GF-D8 (cell line): ENCODE data around the gene MMP23B.

Experiments used
- DNase-seq: peaks from one replicate; lab custom pipeline; 2025; lab: John Stamatoyannopoulos, UW

Gene MMP23B

GRCh38 chr1:1602968-1603506 is 28.9 kb upstream of the MMP23B start:
- DNase-seq = no peak

- DNase-seq = no peak
Observed at GRCh38 chr1:1603671-1604373, 28.2 kb upstream of the MMP23B start.

GRCh38 chr1:1604374-1605033 is 27.5 kb upstream of the MMP23B start:
- no peak for DNase-seq

- no peak for DNase-seq
Observed at GRCh38 chr1:1605034-1605591, 26.9 kb upstream of the MMP23B start.

GRCh38 chr1:1605724-1606123 is 26.2 kb upstream of the MMP23B start:
- no peak for DNase-seq

GRCh38 chr1:1606232-1606631 is 25.7 kb upstream of the MMP23B start:
- no peak for DNase-seq

GRCh38 chr1:1609822-1610485 is 22.0 kb upstream of the MMP23B start:
- no peak for DNase-seq

- no peak for DNase-seq
Observed at GRCh38 chr1:1610796-1611195, 21.2 kb upstream of the MMP23B start.

GRCh38 chr1:1612104-1612400 is 19.9 kb upstream of the MMP23B start:
- DNase-seq = no peak

GRCh38 chr1:1613509-1614082 is 18.4 kb upstream of the MMP23B start:
- DNase-seq = no peak

GRCh38 chr1:1614204-1614953 is 17.6 kb upstream of the MMP23B start:
- peak; percentile 86 for DNase-seq

GRCh38 chr1:1614954-1615255 is 17.1 kb upstream of the MMP23B start:
- no peak for DNase-seq

- DNase-seq = peak; percentile 92
Observed at GRCh38 chr1:1615256-1616044, 16.5 kb upstream of the MMP23B start, which contains the start of gene MIB2. Gene MIB2 (plus strand): TSS chr1:1615500. CDS start chr1:1623453, 7,953 bp downstream.

- no peak for DNase-seq
Observed at GRCh38 chr1:1616045-1616790, 15.8 kb upstream of the MMP23B start.

GRCh38 chr1:1616838-1617237 is 15.1 kb upstream of the MMP23B start:
- DNase-seq = no peak

- DNase-seq = no peak
Observed at GRCh38 chr1:1617516-1617915, 14.5 kb upstream of the MMP23B start.

- no peak for DNase-seq
Observed at GRCh38 chr1:1617925-1618324, 14.0 kb upstream of the MMP23B start.

GRCh38 chr1:1618396-1619068 is 13.4 kb upstream of the MMP23B start:
- no peak for DNase-seq

- no peak for DNase-seq
Observed at GRCh38 chr1:1619917-1620361, 12.0 kb upstream of the MMP23B start.
